Fibroblast of mammary gland (primary cell): ENCODE results near the gene TOB1.

ENCODE experiments used
- DNase-seq: peaks from one replicate; pipeline ENCODE4 v3.0.0-alpha.2; 2010; ENCODE audit warnings: low read depth
- H3K4me3 ChIP-seq: 2 replicates; pipeline ENCODE4 v1.5.1; 2011; ENCODE audit warnings: low read depth, mild to moderate bottlenecking, low read length, moderate library complexity; ENCODE audit not compliant: control insufficient read depth
- CTCF ChIP-seq: conservative IDR thresholded peaks from 2 replicates; pipeline ENCODE4 v1.5.1; 2011; ENCODE audit warnings: low read depth, low read length, inconsistent platforms; ENCODE audit not compliant: control insufficient read depth, insufficient read depth

Gene TOB1

GRCh38 chr17:50866261-50866949 lies at the start of gene TOB1:
Gene TOB1, minus strand, starts transcription at chr17:50866354. Its CDS starts 2,337 bp downstream, at chr17:50864017.
- no peak for TF ChIP-seq CTCF
- DNase-seq = peak; percentile 93
- H3K4me3 ChIP-seq = peak within 1 kb of the TSS; percentile 79

DNA sequence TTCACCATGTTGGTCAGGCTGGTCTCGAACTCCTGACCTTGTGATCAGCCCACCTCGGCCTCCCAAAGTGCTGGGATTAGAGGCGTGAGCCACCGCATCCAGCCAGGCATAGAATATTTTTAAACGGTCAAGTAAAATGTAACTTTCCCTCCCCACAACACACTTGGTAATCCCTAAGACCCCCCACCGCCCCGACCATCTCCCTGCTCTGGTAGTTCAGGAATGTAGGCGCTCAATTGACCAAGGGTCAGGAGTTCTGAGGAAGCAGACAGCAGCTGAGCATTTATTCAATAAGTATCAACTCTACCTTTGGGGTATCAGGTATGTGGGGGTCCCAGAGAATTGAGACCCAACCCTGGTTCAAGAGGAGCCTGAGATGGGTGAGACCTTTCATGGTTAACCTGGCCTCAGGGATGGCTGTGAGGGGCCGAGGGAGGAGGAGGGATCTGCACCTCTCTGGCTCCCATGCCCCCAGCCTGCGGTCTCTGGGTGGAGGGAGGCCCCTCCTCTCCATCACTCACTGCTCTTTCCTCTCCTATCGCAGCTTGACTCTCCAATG lies 48.4 kb upstream of the TOB1 start:
- no peak for DNase-seq
- no peak overlapping the region for H3K4me3 ChIP-seq
- TF ChIP-seq CTCF = no peak

GRCh38 chr17:50913120-50913519 lies 47.0 kb upstream of the TOB1 start:
- no peak for DNase-seq
- no peak overlapping the region for H3K4me3 ChIP-seq
- TF ChIP-seq CTCF = no peak

DNA sequence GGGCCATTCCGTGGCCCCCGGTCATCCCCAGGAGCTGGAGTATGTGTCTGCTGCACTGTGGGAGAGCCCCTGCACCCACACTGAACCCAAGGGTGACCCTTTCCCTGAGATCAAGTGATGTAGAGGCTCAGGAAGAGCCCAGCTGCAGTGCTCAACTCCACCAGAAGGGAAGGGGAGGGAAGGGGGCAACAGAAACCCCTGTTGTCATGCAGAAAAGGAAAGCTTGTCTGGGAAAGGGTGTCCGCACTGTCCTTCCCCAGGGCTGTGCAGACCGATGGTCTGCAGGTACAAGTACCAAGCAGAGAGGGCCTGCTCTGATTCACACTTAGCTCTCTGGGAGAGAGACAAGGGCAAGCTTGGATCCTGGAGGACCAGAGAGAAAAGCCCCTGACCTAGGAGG lies 45.7 kb upstream of the TOB1 start:
- no peak for DNase-seq
- no peak overlapping the region for H3K4me3 ChIP-seq
- TF ChIP-seq CTCF = no peak

DNA sequence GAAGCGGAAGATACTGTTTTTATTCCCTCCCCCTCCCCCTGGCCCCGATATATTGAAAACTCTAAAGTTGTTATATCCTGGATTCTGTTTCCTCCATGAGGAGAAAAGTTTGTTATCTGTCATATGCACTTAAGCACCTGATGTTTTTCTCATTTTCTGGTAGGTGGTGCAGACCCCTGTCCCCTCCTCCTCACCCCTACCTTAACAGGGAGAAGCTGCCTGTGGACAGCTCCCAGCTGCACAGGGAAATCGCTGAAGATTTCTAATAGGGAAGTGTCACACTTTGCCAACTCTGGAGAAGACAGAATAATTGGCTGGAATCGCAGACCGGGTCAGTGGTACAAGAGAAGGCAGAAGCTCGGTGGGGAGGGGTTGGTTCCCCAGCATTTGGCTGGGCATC lies 45.3 kb upstream of the TOB1 start:
- no peak overlapping the region for H3K4me3 ChIP-seq
- TF ChIP-seq CTCF = no peak
- no peak for DNase-seq

- no peak for TF ChIP-seq CTCF
- no peak overlapping the region for H3K4me3 ChIP-seq
- DNase-seq = no peak
These were observed 43.8 kb upstream of the TOB1 start for GRCh38 chr17:50909765-50910605.
